Endodermal cell (in vitro differentiated cells): Measurements from ENCODE around the gene PNPLA6. TPM values are rescaled to one million over a fixed set of nuclear protein-coding genes. Genes with fewer than 3 reads are reported as not detected.

Experiments used
- DNase-seq: peaks from one replicate; pipeline ENCODE4 v3.0.0-alpha.2; 2017
- H3K27ac ChIP-seq: 2 replicates; pipeline ENCODE4 v1.5.1; 2013; ENCODE audit warnings: mild to moderate bottlenecking, low read depth, low read length, moderate library complexity
- H3K27me3 ChIP-seq: 2 replicates; pipeline ENCODE4 v1.6.1; 2013; ENCODE audit warnings: mild to moderate bottlenecking, low read length, moderate library complexity; ENCODE audit not compliant: insufficient read depth, control insufficient read depth, poor library complexity, severe bottlenecking
- H3K36me3 ChIP-seq: 2 replicates; pipeline ENCODE4 v1.7.0; 2013; ENCODE audit warnings: mild to moderate bottlenecking, low read length, moderate library complexity; ENCODE audit not compliant: control insufficient read depth, insufficient read depth
- H3K4me1 ChIP-seq: one replicate; pipeline ENCODE4 v1.7.0; 2013; ENCODE audit warnings: low read length; ENCODE audit not compliant: control insufficient read depth, insufficient read depth
- H3K4me3 ChIP-seq: 2 replicates; pipeline ENCODE4 v1.5.1; 2013; ENCODE audit warnings: mild to moderate bottlenecking, low read length, moderate library complexity
- H3K9ac ChIP-seq: 2 replicates; pipeline ENCODE4 v1.6.1; 2013; ENCODE audit warnings: mild to moderate bottlenecking, low read length, moderate library complexity; ENCODE audit not compliant: poor library complexity, severe bottlenecking; ENCODE audit errors: extremely low read depth
- H3K9me3 ChIP-seq: 2 replicates; pipeline ENCODE4 v1.6.1; 2013; ENCODE audit warnings: mild to moderate bottlenecking, low read length, moderate library complexity; ENCODE audit not compliant: control insufficient read depth
- H3K27ac Mint-ChIP-seq: 2 replicates; pipeline ENCODE4 v1.8.0; 2020; ENCODE audit warnings: mixed read lengths
- H3K27me3 Mint-ChIP-seq: 2 replicates; pipeline ENCODE4 v1.8.0; 2021; ENCODE audit warnings: mild to moderate bottlenecking, mixed read lengths; ENCODE audit not compliant: insufficient read depth
- H3K36me3 Mint-ChIP-seq: 2 replicates; pipeline ENCODE4 v1.8.0; 2020; ENCODE audit warnings: low read depth, mixed read lengths
- H3K4me1 Mint-ChIP-seq: 2 replicates; pipeline ENCODE4 v1.8.0; 2020; ENCODE audit warnings: mixed read lengths
- H3K4me3 Mint-ChIP-seq: 2 replicates; pipeline ENCODE4 v1.8.0; 2020; ENCODE audit warnings: mild to moderate bottlenecking, moderate library complexity, mixed read lengths
- H3K9me3 Mint-ChIP-seq: 2 replicates; pipeline ENCODE4 v1.8.0; 2020; ENCODE audit warnings: mild to moderate bottlenecking, mixed read lengths
- CTCF ChIP-seq: fragments of 200-600 bp; sonication (generic); conservative IDR thresholded peaks from 2 replicates; pipeline ENCODE4 v1.5.0; 2021; ENCODE audit warnings: antibody characterized with exemption, mild to moderate bottlenecking
- WGBS, 2 experiments: methylation state at CpG; one replicate each; pipeline versions ENCODE4 v1.1.5 to v1.1.7; 2013; ENCODE audit warnings: missing lambda C conversion rate in 2 of 2, mixed read lengths in 1 of 2; ENCODE audit not compliant: insufficient coverage in 1 of 2, insufficient read length in 1 of 2; 5-methylcytosine and 5-hydroxymethylcytosine counted together
- total RNA-seq, 2 donors: library from RNA; stranded (reverse); fragmentation: NEBNext Ultra II Directional in 1 of 2; extraction: Animal tissue kit (Norgen Biotek cat#: 25700) in 1 of 2; gene quantifications; 2 replicates in 1 of 2; 3 replicates in 1 of 2; pipeline ENCODE4 v1.2.1, GENCODE V29; 2021

Gene PNPLA6
- total RNA-seq, 2 donors from 2014 or later: 86.1 to 124 TPM

GRCh38 chr19:7610491-7611240 is 75.1 kb downstream of the PNPLA6 start:
- Mint-ChIP-seq H3K27me3 (no peaks in the 10 kb centered on the region), H3K9me3 (no peaks in the 10 kb centered on the region), H3K36me3 (peaks cover 45% of the 10 kb centered on the region), H3K4me1 (no peaks in the 10 kb centered on the region), H3K27ac (no peak overlapping the region), H3K4me3 (no peak overlapping the region)
- Histone ChIP-seq H3K36me3 (peaks cover 15% of the 10 kb centered on the region), H3K27ac (no peak overlapping the region), H3K27me3 (no peaks in the 10 kb centered on the region), H3K9me3 (no peaks in the 10 kb centered on the region), H3K9ac (no peak overlapping the region), H3K4me3 (no peak overlapping the region), H3K4me1 (no peaks in the 10 kb centered on the region)
- 93 to 98% methylated on average over 15 to 31 of the region's 31 CpGs for WGBS, 2 experiments
- DNase-seq: no peak
- no peak for TF ChIP-seq CTCF

Other genes starting within 250 kb of the PNPLA6 start
- gene INSR, start 241.3 kb upstream of the PNPLA6 start, total RNA-seq: 10 to 100 TPM; 31.3 to 31.5 TPM
- gene ARHGEF18, start 186.8 kb upstream of the PNPLA6 start, total RNA-seq: 10 to 100 TPM; 51.7 to 53.3 TPM
- gene PEX11G, start 46.7 kb upstream of the PNPLA6 start, total RNA-seq: 1 to 10 TPM; 2.6 to 3.0 TPM
- 10 to 100 TPM; 45.9 to 53.2 TPM for gene ZNF358, start 19.6 kb upstream of the PNPLA6 start, total RNA-seq
- 10 to 100 TPM; 18.0 to 21.4 TPM for gene MCOLN1, start 13.1 kb upstream of the PNPLA6 start, total RNA-seq
- gene CAMSAP3, start 60.1 kb downstream of the PNPLA6 start, total RNA-seq: 10 to 100 TPM; 65.5 to 76.8 TPM
- gene XAB2, start 93.8 kb downstream of the PNPLA6 start, total RNA-seq: 10 to 100 TPM; 44.3 to 46.6 TPM
- gene PET100, start 94.1 kb downstream of the PNPLA6 start, total RNA-seq: 100 to 1,000 TPM; 149 to 182 TPM
- gene PCP2, start 98.0 kb downstream of the PNPLA6 start, total RNA-seq: under 1 TPM in 1 of 2 donors, not detected in 1; 0.55 TPM
- 100 to 1,000 TPM; 119 to 126 TPM for gene STXBP2, start 101.4 kb downstream of the PNPLA6 start, total RNA-seq
- gene RETN, start 133.3 kb downstream of the PNPLA6 start, total RNA-seq: not detected
- not detected for gene MCEMP1, start 141.4 kb downstream of the PNPLA6 start, total RNA-seq
- 10 to 100 TPM; 64.6 to 93.1 TPM for gene TRAPPC5, start 145.1 kb downstream of the PNPLA6 start, total RNA-seq
- not detected for gene FCER2, start 166.4 kb downstream of the PNPLA6 start, total RNA-seq
- not detected for gene CLEC4G, start 196.4 kb downstream of the PNPLA6 start, total RNA-seq
- not detected for gene CD209, start 211.8 kb downstream of the PNPLA6 start, total RNA-seq
- not detected for gene CLEC4M, start 227.5 kb downstream of the PNPLA6 start, total RNA-seq